ENCODE results near the gene C7. TPM values are rescaled to one million over a fixed set of nuclear protein-coding genes. Genes with fewer than 3 reads are reported as not detected.
A peak's percentile ranks its signal among the peaks of the same experiment; 100 is the strongest.
"Not testable (repeated sequence)": the region's sequence is repeated elsewhere in the genome, so short reads cannot be mapped to it uniquely, and the experiment has no call there.

Gene C7
- total and polyA plus RNA-seq, 2 of the 13 experiments (the other 11 are each of a cell fraction or from before 2014, with no cell fraction given): 1.7 to 3.5 TPM

DNA sequence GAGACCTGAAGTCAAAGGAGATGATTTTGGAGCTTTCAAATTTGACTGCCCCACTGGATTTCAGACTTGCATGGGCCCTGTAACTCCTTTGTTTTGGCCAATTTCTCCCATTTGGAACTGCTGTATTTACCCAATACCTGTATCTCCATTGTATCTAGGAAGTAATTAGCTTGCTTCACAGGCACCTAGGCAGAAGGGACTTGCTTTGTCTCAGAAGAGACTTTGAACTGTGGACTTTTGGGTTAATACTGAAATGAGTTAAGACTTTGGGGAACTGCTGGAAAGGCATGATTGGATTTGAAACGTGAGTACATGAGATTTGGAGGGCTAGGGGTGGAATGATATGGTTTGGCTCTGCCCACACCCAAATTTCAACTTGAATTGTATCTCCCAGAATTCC is 26.2 kb upstream of the C7 start:
- ATAC-seq; H2AFZ ChIP-seq (ENCODE audit: low read length); in situ Hi-C loops (cut with HindIII; ENCODE audit: extremely low pct_ligation_motif_present, low pct_unique_long_range_greater_than_20kb); H3K27ac ChIP-seq (ENCODE audit: extremely low read length, insufficient read depth, low read length); H3K36me3 ChIP-seq (replicated peaks in 1 of 2; ENCODE audit: control insufficient read depth in 1 of 2, insufficient read depth in 2 of 2, low read length in 2 of 2); BruUV-seq (replicated peaks); intact Hi-C loops (cut with micrococcal nuclease; ENCODE audit: unreplicated experiment); H3K9ac ChIP-seq (ENCODE audit: insufficient read depth, low read depth, low read length); POLR2A ChIA-PET; H3K79me2 ChIP-seq (ENCODE audit: insufficient read depth, low read length); CTCF ChIA-PET (ENCODE audit: low intra/inter-chr PET ratio, low total read pairs); H3K4me3 ChIP-seq (replicated peaks in 1 of 3; ENCODE audit: insufficient read depth in 1 of 3, low read depth in 2 of 3, low read length in 3 of 3); DNase-seq (ENCODE audit: low spot score); H4K20me1 ChIP-seq (ENCODE audit: insufficient read depth, low read length); H3K27me3 ChIP-seq (ENCODE audit: control insufficient read depth in 1 of 2, insufficient read depth in 2 of 2, low read length in 2 of 2); H3K9me3 ChIP-seq (ENCODE audit: low read length); FAIRE-seq; TF ChIP-seq SOX13, SOX6 (IDR thresholded peaks at IDR 0.05): not testable (repeated sequence)
- Histone ChIP-seq H3K4me1 (ENCODE audit: insufficient read depth, low read length) (peaks cover 11% of the 10 kb centered on the region), H3K4me2 (ENCODE audit: low read depth, low read length) (peak overlapping the region; percentile 27; the same call in 1 of the 2 replicates)
- WGBS (ENCODE audit: low lambda C conversion rate): 0% methylated on average over 1 of the region's 1 CpG
- TF ChIP-seq HNF4A (CRISPR knock-in tag; IDR thresholded peaks at IDR 0.05) (peak; percentile 70), ARID5B (CRISPR knock-in tag; IDR thresholded peaks at IDR 0.05) (0 out of 2 replicates have a peak, but pooled peaks have one; percentile 13), SOX13 (CRISPR knock-in tag; conservative IDR thresholded peaks at IDR 0.05 in 1 of 2, IDR thresholded peaks at IDR 0.05 in 1 of 2) (peak in 1 of 2 experiments; percentile 77; a peak in 2 of 4 replicates), SOX5 (CRISPR knock-in tag; IDR thresholded peaks at IDR 0.05; ENCODE audit: borderline replicate concordance) (peak; percentile 70; the same call in 1 of the 2 replicates), SOX6 (CRISPR knock-in tag; IDR thresholded peaks at IDR 0.05) (peak; percentile 70)
